Thoracic aorta (tissue), 2 donors: Measurements from ENCODE around the gene PRSS2. TPM values are rescaled to one million over a fixed set of nuclear protein-coding genes. Genes with fewer than 3 reads are reported as not detected.

Source experiments
- ATAC-seq: fragments of 150-250 bp; one replicate; pipeline ENCODE4 v1.8.0; 2017; ENCODE audit warnings: low read depth; ENCODE audit not compliant: insufficient number of reproducible peaks, low FRiP score
- DNase-seq: peaks from one replicate; pipeline ENCODE4 v3.0.0-alpha.2; 2020; ENCODE audit warnings: low spot score
- H3K27ac ChIP-seq, 2 donors: fragments of 200-600 bp; sonication (generic); 1 replicate in 1 of 2; 2 replicates in 1 of 2; pipeline ENCODE4 v1.5.1; 2016; ENCODE audit warnings: mild to moderate bottlenecking in 2 of 2, moderate library complexity in 2 of 2
- H3K27me3 ChIP-seq: fragments of 200-600 bp; sonication (generic); replicated peaks from 2 replicates; pipeline ENCODE4 v1.6.0; 2016; ENCODE audit warnings: mild to moderate bottlenecking; ENCODE audit not compliant: insufficient read depth
- H3K36me3 ChIP-seq: fragments of 200-600 bp; sonication (generic); one replicate; pipeline ENCODE4 v1.5.1; 2016
- H3K4me1 ChIP-seq, 2 donors: fragments of 200-600 bp; sonication (generic); 1 replicate in 1 of 2; 2 replicates in 1 of 2; pipeline versions ENCODE4 v1.5.1 to v1.6.0; 2016; ENCODE audit warnings: low read depth in 2 of 2, mild to moderate bottlenecking in 1 of 2; ENCODE audit not compliant: control insufficient read depth in 1 of 2
- H3K4me3 ChIP-seq: fragments of 200-600 bp; sonication (generic); 2 replicates; pipeline ENCODE4 v1.5.1; 2016; ENCODE audit warnings: mild to moderate bottlenecking
- H3K9me3 ChIP-seq: fragments of 200-600 bp; sonication (generic); 2 replicates; pipeline ENCODE4 v1.5.1; 2016
- total RNA-seq, 2 donors: library from RNA; depleted of rRNA; stranded (reverse); fragments of >200 nt; gene quantifications; one replicate each; pipeline versions ENCODE4 v1.1.0 to v1.2.3, GENCODE V29; 2016
- TF ChIP-seq, protein P1 (sequence below): fragments of 200-600 bp; sonication (generic); IDR thresholded peaks from one replicate; pipeline ENCODE4 v1.5.1; 2019; ENCODE audit warnings: antibody characterized with exemption

The PRSS2 gene
- total RNA-seq = 10 to 100 TPM in 1 of 2 donors, 1 to 10 TPM in 1; 6.1 to 15.4 TPM

DNA sequence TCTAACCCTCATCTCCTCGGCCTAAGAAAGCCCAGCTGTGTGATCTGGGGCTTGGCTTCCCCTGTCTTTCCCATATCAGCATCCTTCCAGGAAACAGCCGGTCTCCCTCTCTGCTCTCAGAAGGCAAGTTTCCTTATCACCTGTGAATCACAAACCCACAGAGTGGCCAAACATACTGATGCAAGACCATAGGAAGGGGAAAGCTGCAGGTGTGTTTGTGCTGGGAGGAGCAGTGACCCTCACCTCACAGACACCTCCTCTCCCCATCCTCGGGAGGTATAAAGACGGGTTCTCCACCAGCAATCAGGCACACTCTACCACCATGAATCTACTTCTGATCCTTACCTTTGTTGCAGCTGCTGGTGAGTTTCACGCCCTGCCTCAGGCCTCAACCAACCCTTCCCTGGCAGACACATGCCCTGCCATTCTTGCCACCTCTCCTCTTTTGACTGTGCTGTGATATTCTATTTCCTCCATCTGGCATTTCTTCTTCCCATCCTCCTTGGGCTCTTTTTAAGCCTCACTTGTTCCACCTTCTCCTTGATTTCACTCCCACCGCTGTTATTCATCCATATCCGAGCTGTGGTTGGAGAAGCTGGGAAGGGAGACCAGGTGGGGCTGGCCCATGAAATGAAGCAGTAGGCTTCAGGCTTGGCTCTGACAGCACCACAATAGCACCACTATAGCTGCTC lies at the start of gene PRSS2:
Gene PRSS2 (plus strand): TSS at position 310 of the 692 bp plus-strand sequence. CDS start 13 bp downstream, at position 323.
- Histone ChIP-seq H3K9me3 (no peaks in the 10 kb centered on the region), H3K27me3 (no peaks in the 10 kb centered on the region)
- TF ChIP-seq, protein P1, sequence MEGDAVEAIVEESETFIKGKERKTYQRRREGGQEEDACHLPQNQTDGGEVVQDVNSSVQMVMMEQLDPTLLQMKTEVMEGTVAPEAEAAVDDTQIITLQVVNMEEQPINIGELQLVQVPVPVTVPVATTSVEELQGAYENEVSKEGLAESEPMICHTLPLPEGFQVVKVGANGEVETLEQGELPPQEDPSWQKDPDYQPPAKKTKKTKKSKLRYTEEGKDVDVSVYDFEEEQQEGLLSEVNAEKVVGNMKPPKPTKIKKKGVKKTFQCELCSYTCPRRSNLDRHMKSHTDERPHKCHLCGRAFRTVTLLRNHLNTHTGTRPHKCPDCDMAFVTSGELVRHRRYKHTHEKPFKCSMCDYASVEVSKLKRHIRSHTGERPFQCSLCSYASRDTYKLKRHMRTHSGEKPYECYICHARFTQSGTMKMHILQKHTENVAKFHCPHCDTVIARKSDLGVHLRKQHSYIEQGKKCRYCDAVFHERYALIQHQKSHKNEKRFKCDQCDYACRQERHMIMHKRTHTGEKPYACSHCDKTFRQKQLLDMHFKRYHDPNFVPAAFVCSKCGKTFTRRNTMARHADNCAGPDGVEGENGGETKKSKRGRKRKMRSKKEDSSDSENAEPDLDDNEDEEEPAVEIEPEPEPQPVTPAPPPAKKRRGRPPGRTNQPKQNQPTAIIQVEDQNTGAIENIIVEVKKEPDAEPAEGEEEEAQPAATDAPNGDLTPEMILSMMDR = no peak

DNA sequence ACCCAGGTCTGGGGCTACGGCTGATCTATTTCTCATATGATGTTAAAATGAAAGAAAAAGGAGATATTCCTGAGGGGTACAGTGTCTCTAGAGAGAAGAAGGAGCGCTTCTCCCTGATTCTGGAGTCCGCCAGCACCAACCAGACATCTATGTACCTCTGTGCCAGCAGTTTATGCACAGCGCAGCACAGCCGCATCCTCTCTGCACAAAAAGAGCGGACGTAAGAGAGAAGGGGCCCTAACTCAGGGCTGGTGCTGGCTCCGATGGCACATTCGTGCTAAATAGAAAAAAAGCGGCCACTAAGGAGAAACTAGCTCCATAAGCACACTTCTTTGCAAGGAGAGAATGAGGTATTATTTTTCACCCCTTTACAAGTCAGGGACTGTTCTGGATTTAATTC lies 49.8 kb upstream of the PRSS2 start:
- no peaks in the 10 kb centered on the region for H3K4me1 ChIP-seq
- DNase-seq (no peak), ATAC-seq (no peak)
- H3K27ac ChIP-seq = no peak overlapping the region
- H3K27me3 ChIP-seq = no peaks in the 10 kb centered on the region
- no peaks in the 10 kb centered on the region for H3K9me3 ChIP-seq
- no peaks in the 10 kb centered on the region for H3K36me3 ChIP-seq
- no peak overlapping the region for H3K4me3 ChIP-seq
- TF ChIP-seq, protein P1 = no peak

More for the DNA sequence above, at the start of gene PRSS2:
- DNase-seq (no peak), ATAC-seq (no peak)
- Histone ChIP-seq H3K4me1 (peaks cover 5 to 18% of the 10 kb centered on the region in 2 donors), H3K4me3 (no peak within 1 kb of the TSS), H3K27ac (no peak within 1 kb of the TSS), H3K36me3 (no peaks in the 10 kb centered on the region)

DNA sequence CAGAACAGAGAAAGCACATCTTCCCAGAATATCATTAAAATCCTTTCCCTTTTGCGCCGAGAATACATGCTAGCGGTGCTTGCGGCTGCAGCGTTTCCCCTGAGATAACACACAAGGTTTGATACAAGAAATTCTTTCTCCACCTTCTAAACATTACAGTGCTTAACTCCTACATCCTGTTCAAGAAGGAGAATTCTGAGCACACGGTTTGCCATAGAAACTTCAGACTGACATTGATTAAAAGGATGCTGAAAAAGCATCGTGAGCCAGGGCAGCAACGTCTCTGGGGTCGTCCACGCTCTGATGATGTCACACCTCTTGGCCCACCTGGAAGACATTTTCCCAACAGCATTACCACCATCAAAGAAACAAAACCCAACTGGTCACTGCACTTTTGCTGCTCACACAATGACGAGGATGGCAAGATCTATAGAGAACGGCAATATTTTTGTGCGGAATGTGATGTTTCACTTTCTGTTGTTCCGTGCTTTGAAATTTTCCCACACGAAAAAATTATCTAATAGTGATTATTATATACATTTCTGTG lies 48.4 kb upstream of the PRSS2 start:
- ATAC-seq (no peak), DNase-seq (no peak)
- H3K9me3 ChIP-seq = no peaks in the 10 kb centered on the region
- H3K27me3 ChIP-seq = no peaks in the 10 kb centered on the region
- no peaks in the 10 kb centered on the region for H3K36me3 ChIP-seq
- no peaks in the 10 kb centered on the region for H3K4me1 ChIP-seq
- H3K4me3 ChIP-seq = no peak overlapping the region
- no peak overlapping the region for H3K27ac ChIP-seq
- TF ChIP-seq, protein P1 = no peak

DNA sequence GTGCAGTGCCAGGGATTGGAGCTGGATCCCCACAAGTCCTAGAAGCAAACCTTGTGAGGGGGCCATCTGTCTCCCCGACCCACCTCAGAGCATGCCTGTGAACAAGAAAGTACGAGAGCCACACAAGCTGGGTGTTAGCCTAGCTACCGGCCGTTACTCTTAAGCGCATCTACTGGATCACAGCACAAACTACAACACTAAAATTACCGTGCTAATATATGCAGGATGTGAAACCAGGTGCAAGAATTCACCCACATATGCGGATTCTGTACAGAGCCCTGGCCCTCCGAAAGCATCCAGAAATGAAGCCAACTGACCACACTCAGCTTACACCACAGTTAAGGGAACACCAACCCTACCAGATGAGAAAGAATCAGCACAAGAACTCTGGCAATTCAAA lies 37.5 kb upstream of the PRSS2 start:
- Histone ChIP-seq H3K36me3 (no peaks in the 10 kb centered on the region), H3K4me1 (no peaks in the 10 kb centered on the region), H3K4me3 (no peak overlapping the region), H3K27me3 (no peaks in the 10 kb centered on the region), H3K9me3 (no peaks in the 10 kb centered on the region), H3K27ac (no peak overlapping the region)
- TF ChIP-seq, protein P1 = no peak
- DNase-seq = no peak
- no peak for ATAC-seq

GRCh38 chr7:142739923-142740492 lies 30.8 kb upstream of the PRSS2 start:
- no peak overlapping the region for H3K4me3 ChIP-seq
- H3K9me3 ChIP-seq = no peaks in the 10 kb centered on the region
- TF ChIP-seq, protein P1 = no peak
- ATAC-seq = no peak
- no peak overlapping the region for H3K27ac ChIP-seq
- no peaks in the 10 kb centered on the region for H3K27me3 ChIP-seq
- DNase-seq = no peak
- H3K4me1 ChIP-seq = peaks cover 13 to 29% of the 10 kb centered on the region in 2 donors
- no peaks in the 10 kb centered on the region for H3K36me3 ChIP-seq
